Measurements from ENCODE around the gene PSME1.
"Not testable (repeated sequence)": the region's sequence is repeated elsewhere in the genome, so short reads cannot be mapped to it uniquely, and the experiment has no call there.

Gene PSME1

DNA sequence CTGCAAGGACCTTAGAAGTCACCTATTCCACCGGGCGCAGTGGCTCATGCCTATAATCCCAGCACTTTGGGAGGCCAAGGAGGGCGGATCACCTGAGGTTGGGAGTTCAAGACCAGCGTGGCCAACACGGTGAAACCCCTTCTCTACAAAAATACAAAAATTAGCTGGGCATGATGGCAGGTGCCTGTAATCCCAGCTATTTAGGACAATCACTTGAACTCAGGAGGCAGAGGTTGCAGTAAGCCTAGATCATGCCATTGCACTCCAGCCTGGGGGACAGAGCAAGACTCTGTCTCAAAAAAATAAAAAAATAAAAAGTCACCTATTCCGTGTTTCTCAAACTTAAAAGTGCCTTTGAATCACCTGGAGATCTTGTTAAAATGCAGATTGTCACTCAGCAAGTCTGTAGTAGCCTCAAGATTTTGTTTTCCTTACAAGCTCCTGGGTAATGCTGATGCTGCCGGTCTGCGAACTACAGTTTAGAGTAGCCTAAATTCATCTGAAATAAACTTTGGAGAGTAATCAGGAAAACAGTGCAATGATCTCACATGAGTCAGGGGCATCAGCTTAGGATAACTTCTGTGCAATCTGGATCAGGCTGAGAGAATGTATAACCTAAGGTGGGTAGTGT is 30.3 kb upstream of the PSME1 start:
- DNase-seq, result not testable (repeated sequence)

- DNase-seq, result no peak
Observed at GRCh38 chr14:24106672-24107271, 29.2 kb upstream of the PSME1 start.

DNA sequence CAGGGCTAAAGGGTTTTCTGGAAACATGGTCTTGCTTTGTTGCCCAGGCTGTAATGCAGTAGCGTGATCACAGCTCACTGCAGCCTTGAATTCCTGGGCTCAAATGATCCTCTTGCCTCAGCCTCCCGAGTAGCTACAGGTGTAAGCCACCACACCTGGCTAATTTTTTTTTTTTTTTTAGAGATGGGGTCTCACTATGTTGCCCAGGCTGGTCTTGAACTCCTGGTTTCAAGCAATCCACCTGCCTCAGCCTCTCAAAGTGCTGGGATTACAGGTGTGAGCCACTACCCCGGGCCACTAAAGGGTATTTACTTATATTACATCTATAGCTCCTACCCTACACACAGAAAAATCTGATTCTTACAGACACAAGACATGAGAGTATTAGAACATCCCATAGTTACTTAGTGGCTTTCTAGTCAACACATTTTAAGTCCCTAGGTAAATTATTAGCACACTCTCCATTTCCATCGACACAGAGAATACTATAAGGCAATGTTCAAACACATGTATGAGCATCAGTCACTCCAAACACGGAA is 27.6 kb upstream of the PSME1 start:
- DNase-seq, result no peak

DNA sequence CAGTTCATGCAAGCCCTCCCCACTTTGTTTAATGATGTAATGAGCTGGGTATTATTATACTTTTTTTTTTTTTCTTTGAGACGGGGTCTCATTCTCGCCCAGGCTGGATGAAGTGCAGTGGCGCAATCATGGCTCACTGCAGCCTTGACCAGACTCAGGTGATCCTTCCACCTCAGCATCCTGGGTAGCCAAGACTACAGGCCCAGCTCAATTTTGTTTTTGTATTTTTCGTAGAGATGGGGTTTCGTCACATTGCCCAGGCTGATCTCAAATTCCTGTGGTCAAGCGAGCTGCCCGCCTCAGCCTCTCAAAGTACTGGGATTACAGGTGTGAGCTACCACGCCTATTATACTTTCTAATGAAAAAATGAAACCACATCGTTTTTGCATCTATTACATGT is 25.9 kb upstream of the PSME1 start:
- no peak for DNase-seq

DNA sequence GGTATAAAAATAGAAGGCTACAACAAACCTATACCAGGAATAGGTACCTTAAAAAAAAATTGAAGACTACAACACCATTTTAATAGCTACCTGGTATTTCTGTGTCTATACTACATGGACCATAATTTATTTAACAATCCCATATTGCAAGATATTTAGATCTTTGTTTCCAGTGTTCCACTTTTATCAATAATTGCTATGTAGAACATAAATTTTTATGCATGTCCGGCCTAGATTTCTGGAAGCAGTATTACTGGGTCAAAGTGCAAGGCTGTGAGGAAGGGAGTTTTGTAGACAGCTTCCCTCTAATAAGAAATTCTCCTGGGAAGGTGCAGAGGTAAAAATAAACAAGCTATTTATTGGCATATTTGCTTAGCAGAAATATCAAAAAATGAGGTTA is 25.5 kb upstream of the PSME1 start:
- no peak for DNase-seq

DNA sequence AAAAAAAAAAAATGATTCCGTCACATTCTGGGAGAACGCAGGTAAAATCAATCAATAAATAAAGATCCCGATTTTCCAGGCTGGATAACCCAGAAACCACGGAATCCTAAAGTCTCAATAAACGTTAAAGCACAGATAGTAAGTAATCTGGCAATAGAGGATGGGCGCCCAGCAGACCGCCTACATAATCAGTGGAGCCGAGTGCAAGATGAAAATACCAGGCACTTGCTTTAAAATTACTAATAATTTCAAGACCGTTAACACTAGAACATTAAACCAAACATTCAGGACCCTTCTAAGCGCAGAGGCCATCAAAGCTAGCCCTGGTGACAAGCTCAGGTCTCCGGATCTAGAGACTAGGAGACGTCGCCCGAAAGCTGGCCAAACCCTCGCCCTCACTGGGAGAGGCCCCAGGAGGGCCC is 22.6 kb upstream of the PSME1 start:
- DNase-seq, result no peak

DNA sequence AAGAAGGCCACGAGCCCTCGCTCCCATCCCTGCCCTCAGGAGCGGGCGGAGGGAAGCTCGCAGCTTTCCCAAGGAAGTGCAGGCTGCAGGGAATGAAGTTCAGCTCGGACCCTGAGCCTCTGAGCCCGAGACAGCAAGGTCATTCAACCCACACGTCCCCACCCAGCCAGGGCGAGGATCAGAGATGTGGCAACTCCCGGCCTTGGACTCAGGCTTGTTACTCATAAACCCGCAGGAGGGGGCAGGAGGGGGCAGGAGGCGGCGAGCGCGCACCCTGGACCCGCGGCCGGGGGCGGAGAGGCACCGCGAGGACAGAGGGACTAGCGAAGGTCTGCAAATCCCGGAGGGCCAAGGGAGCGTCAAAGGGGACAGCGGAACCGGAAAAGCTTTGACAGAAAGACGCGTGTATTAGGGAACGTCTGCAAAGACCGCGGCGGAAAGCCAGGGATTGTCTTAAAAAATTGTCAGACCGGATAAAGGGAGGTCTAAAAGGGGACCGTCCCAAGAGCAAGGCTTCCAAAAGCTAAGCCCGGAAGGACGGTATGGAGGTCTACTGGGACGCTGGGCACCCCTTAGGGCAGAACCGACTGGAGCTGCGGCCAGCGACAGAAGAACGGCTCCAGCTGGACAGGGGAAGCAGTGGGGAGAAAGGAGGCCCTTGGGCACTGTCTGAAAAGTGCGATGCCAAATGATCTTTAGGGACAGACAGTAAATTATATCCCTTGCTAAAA is 22.0 kb upstream of the PSME1 start:
- peak; percentile 93 for DNase-seq

DNA sequence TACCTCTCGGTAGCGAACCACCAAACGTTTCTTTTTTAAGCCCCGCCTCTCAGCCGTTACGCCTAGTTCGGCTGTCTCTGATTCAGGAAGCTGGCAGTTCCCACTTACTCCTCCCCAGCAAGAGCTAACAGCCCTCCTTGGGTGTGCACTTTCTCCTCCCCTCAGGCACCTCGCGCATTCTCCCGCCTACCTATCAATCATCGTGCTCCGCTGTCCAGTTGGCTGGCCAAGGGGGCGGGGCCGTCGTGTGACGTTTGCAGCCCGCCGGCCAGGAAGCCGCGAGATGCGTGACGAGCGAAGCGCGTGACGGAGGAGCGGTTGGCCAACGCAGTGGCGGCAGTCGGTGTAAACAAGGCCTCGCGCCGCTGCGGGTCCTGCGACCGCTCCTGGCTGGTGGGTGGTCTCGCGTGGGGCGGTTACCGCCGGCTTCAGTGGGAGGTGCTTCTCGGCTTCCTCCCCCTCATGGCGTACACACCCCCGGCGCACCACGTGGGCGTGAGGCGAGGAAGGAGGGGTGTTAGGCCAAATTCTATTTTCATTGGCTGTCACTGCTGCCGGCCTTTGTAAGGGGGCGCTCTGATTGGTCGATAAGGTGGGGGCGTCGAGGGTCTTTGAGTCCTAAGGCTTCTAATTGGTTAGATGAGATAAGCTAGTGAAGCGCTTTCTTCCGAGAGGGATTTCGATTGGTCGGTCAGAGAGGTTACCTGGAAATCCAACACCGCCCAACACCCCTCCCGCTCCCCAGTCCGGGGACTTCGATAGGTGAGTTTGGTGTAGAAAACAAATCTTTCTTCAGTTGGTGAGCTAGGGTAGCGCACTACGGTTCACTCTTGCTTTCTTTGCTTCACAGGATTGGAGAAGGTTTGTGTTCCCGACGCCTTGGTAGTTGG is 21.2 kb upstream of the PSME1 start, which contains the start of the genes DCAF11 and NRL:
Gene DCAF11 (plus strand): TSS at position 246 of the 890 bp plus-strand sequence. CDS start 818 bp downstream, outside the sequence.
Gene NRL (minus strand): TSS at position 418 of the 890 bp plus-strand sequence. CDS start 32,101 bp downstream, outside the sequence.
- peak; percentile 100 for DNase-seq

GRCh38 chr14:24115422-24116127 is 20.4 kb upstream of the PSME1 start:
- DNase-seq, result no peak

DNA sequence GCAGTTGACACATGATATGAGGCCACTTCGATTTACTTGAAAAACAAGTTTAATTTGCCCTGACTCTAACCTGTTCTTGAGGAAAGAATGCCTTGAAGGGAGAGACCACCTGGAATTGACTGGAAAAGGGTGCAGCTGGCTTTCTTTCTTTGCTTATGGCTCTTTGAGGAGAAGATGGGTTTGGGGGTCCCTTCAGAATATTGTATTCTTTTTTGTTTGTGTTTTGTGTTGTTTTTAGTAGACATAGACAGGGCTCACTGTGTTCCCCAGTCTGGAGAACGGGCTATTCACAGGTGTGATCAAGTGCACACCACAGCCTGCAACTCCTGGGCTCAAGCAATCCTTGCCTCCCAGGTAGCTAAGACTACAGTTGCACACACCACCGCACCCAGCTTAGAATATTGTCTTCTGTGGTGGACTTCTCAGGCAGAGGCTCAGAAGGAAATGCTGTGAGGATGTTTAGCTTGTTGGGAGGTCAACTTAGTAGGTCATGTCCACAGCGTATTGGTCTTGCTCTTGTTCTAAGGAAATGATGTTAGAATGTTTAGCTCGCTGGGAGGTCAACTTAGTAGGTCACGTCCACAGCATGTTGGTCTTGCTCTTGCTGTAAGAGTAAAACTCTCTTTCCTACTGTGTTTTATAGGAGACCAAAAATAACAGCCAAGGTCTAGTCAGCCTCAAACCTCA is 19.7 kb upstream of the PSME1 start:
- no peak for DNase-seq

DNA sequence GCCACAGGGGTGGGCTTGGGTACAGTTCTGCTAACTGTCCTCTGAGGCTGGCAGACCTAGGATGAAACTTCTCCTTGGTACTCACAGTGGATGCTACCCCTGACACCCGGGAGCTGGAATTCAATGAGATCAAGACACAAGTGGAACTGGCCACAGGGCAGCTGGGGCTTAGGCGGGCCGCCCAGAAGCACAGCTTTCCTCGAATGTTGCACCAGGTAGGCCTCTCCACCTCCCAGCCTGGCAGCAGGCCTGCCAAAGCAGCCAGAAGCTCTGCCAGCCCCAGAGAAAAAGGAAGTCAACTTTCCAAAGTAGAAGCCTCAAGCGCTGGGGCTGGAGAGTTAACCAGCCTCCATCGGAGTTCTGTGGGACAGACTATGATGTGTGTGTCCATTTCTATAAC is 18.8 kb upstream of the PSME1 start:
- DNase-seq, result no peak

DNA sequence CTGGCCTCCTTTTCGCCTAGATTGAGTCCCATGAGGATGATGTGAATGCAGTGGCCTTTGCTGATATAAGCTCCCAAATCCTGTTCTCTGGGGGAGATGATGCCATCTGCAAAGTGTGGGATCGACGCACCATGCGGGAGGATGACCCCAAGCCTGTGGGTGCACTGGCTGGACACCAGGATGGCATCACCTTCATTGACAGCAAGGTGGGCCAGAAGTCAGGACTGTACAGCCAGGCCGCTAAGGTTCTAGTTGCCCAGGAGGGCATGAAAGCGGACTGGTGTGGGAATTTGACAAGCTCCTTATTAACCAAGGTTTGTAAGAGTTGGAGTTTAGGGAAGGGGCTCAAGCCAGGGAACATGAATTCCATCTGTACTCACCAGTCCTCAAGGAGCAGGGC is 16.3 kb upstream of the PSME1 start:
- DNase-seq, result no peak

- DNase-seq, result no peak
Observed at GRCh38 chr14:24121210-24121609, 14.8 kb upstream of the PSME1 start.

- no peak for DNase-seq
Observed at GRCh38 chr14:24122416-24122815, 13.6 kb upstream of the PSME1 start.

GRCh38 chr14:24122898-24123297 is 13.1 kb upstream of the PSME1 start:
- DNase-seq, result no peak

- no peak for DNase-seq
Observed at GRCh38 chr14:24123424-24124417, 12.3 kb upstream of the PSME1 start.

- DNase-seq, result no peak
Observed at GRCh38 chr14:24126939-24127338, 9.1 kb upstream of the PSME1 start.

- DNase-seq, result no peak
Observed at GRCh38 chr14:24127673-24128072, 8.3 kb upstream of the PSME1 start.

GRCh38 chr14:24129410-24129998 is 6.5 kb upstream of the PSME1 start:
- no peak for DNase-seq

GRCh38 chr14:24130380-24130716 is 5.6 kb upstream of the PSME1 start, which contains the start of gene FITM1:
Gene FITM1, plus strand, starts transcription at chr14:24130659. Its CDS starts 905 bp downstream, at chr14:24131564.
- no peak for DNase-seq
